ENCODE data around the gene DNAH2.

Gene DNAH2

DNA sequence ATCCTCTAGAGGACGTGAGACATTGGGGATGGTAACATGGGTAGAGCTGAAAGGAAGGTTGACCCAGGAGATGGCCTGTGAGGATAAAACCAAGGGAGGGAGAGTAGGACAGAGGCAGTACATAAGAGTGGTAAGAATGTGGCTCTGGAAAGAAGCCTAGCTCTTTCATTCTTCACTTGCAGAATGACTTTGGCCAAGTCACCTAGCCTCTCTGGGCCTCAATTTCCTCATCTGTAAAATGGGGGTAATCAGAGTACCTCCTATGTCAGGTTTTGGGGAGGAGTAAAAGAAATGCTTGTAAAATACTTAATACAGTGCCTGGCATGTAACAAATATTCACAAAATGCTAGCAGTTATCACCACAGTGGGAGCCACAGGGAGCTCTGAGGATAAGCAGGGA, 123.3 kb downstream of the DNAH2 start:
- no peak for DNase-seq

DNA sequence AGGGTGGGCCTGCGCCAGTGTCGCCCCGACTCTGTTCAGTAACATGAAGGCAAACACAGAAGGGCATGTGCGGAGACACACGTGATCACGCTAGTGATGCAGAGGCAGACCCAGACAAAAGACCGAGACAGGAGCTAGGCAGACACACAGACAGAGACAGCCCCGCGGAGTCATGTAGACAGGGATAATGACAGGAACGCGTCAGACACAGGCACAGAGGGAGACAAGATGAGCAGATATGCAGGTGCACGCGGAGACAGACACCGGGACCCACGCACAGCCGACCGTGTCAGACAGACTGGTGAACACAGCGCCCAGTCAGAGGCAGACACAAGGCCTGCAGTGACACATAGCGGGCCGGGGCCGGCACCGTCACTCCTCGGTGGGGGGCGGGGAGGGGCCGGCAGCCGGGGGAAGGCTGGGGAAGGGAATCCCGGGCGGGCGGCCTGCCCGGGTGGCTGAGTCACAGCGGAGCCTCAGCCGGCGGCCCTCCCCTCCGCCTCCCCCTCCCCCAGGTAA, 123.9 kb downstream of the DNAH2 start:
- DNase-seq, result peak; percentile 29

DNA sequence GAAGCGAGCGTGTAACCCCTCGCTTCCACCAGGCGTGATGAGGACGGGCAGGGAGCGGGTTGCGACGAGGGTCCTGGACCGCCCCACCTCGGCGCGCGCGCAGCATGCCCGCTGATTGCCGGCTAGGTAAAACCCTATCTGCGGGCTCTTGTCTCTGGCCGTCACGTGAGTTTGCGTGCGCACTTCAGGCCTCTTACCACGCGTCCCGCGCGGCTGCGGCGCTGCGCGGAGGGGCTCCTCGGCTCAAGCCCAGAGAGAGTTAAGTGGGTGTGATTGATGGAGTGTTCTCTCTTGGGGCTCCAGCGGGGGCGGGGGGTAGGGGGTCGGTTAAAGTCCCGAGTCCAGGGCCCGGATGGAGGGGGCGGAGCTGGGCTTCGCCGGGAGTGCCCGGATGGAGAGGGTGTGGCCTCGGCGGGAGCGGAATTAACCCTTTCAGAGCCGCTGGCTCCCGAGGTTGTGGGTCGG, 124.4 kb downstream of the DNAH2 start:
- peak; percentile 49 for DNase-seq

DNA sequence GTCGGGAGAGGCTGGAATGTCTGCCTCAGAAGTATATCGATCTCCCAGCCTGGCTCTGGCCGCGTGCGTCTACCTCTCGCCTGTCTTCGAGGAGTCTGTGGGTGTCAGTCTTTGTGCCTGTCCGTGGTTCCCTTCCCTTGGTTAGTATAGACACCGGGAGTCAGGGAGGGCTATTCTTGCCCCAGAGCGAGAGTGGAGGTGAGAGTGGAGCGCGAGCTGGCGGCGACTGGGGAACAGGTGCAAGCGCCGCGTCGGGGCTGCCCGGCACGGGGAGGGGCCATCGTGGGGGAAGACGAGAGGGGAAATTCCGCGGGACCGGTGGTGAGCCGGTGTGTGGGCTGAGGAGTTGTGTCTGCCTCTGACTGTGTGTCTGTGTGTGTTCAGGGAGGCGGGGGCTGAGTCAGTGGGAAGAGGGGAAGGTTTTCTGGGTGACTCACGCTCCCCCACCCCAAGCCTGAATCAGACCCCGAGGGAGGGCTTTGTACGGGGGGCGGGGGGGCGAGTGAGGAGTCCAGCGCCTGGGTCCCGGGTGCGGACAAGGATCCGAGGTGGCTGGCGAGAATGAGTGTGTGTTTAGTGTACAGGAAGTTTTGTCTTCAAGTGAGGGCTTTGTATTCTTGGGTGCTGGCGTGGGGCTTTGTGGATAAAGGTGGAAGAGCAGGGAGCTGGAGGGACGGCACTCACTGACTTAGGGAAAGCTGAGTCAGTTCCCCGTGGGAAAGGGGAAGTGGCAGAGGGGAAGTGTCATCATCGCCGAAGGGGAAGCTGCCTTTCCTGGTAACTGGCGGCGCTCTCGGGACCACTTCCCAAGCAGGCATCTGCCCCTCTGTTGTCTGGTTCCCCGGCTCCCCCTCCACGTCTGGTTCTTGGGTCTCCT, 125.1 kb downstream of the DNAH2 start:
- peak; percentile 42 for DNase-seq

- DNase-seq, result no peak
These were observed 125.7 kb downstream of the DNAH2 start for GRCh38 chr17:7843257-7843535.

GRCh38 chr17:7843536-7844291, 126.2 kb downstream of the DNAH2 start:
- DNase-seq, result peak; percentile 47

GRCh38 chr17:7844292-7845154, 127.0 kb downstream of the DNAH2 start:
- peak; percentile 69 for DNase-seq

DNA sequence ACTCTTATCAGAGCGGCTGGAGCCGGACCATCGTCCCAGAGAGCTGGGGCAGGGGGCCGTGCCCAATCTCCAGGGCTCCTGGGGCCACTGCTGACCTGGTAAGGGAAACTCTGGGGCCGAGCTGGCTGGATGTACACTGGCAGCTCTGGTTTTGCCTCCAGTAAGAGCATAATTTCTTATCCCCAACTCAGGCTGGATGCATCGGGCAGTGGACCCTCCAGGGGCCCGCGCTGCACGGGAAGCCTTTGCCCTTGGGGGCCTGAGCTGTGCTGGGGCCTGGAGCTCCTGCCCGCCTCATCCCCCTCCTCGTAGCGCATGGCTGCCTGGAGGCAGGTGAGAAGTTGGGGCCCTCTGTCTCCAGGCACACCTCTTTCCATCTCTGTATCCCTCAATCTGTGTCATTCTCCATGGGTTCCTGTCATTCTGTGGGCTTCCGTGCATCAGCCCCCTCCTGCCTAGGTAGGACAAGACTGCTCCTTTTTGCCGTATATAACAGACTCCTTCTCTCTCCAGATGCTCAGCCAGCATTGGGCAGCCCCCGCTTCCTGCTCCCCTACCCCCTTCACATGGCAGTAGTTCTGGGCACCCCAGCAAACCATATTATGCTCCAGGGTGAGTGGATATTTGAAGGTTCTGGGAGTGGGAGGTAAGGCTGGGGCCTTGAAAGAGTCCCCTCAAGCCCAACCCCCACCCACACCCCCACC, 128.0 kb downstream of the DNAH2 start:
- DNase-seq, result no peak

DNA sequence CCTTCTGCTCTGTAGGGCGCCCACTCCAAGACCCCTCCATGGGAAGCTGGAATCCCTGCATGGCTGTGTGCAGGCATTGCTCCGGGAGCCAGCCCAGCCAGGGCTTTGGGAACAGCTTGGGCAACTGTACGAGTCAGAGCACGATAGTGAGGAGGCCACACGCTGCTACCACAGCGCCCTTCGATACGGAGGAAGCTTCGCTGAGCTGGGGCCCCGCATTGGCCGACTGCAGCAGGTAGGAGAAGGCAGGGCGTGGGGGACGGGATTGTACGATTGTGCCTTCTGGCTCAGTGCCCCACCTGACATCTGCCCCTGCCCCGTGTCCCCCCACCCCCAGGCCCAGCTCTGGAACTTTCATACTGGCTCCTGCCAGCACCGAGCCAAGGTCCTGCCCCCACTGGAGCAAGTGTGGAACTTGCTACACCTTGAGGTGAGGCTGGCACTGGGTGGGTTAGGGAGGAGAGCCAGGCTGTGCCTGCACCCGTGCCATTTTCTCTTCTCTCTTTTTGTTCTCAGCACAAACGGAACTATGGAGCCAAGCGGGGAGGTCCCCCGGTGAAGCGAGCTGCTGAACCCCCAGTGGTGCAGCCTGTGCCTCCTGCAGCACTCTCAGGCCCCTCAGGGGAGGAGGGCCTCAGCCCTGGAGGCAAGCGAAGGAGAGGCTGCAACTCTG, 128.7 kb downstream of the DNAH2 start:
- no peak for DNase-seq

DNA sequence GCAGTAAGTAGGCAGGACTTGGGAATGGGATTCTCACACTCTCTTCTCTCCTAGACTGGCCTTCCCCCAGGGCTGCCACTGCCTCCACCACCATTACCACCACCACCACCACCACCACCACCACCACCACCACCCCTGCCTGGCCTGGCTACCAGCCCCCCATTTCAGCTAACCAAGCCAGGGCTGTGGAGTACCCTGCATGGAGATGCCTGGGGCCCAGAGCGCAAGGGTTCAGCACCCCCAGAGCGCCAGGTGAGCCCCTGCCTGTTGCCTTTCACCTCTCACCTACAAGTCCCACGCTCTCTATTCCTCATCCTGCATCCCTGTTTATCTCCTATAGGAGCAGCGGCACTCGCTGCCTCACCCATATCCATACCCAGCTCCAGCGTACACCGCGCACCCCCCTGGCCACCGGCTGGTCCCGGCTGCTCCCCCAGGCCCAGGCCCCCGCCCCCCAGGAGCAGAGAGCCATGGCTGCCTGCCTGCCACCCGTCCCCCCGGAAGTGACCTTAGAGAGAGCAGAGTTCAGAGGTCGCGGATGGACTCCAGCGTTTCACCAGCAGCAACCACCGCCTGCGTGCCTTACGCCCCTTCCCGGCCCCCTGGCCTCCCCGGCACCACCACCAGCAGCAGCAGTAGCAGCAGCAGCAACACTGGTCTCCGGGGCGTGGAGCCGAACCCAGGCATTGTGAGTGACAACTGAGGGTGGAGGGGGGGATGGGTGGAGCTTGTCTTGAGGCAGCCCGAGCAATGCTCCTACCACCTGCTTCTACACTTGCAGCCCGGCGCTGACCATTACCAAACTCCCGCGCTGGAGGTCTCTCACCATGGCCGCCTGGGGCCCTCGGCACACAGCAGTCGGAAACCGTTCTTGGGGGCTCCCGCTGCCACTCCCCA, 129.5 kb downstream of the DNAH2 start:
- DNase-seq, result no peak

GRCh38 chr17:7848131-7848579, 130.6 kb downstream of the DNAH2 start:
- DNase-seq, result no peak

GRCh38 chr17:7848739-7849129, 131.2 kb downstream of the DNAH2 start:
- no peak for DNase-seq

- no peak for DNase-seq
These were observed 131.7 kb downstream of the DNAH2 start for GRCh38 chr17:7849130-7849750.

DNA sequence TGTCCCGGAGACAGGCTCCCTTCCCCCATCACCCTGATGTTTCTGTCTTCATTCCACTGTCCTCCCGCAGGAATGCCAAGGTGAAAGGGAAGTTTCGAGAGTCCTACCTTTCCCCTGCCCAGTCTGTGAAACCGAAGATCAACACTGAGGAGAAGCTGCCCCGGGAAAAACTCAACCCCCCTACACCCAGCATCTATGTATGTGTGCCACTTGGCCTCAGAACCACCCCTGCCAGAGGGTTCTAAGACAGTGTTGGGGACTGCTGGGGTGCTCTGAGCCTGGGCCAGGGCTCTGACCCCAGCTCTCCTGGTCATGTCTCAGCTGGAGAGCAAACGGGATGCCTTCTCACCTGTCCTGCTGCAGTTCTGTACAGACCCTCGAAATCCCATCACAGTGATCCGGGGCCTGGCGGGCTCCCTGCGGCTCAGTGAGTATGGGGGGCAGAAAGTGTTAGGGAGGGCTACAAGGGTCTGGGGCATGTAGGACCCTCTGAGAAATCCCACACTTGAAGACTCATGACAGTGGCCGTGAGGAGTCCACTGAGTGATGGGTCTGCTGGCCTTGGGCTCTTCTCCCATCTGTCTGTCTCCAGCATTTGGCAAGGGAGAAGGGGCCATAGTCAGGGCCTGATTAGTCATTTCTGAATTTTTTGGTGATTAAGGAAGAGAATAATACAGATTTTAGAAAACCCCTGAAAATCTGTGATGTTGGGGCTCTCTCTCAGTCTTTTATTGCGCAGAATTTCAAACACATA, 132.4 kb downstream of the DNAH2 start:
- DNase-seq, result no peak

- DNase-seq, result no peak
These were observed 133.3 kb downstream of the DNAH2 start for GRCh38 chr17:7850701-7851437.

GRCh38 chr17:7851438-7852261, 134.1 kb downstream of the DNAH2 start:
- DNase-seq, result peak; percentile 76

DNA sequence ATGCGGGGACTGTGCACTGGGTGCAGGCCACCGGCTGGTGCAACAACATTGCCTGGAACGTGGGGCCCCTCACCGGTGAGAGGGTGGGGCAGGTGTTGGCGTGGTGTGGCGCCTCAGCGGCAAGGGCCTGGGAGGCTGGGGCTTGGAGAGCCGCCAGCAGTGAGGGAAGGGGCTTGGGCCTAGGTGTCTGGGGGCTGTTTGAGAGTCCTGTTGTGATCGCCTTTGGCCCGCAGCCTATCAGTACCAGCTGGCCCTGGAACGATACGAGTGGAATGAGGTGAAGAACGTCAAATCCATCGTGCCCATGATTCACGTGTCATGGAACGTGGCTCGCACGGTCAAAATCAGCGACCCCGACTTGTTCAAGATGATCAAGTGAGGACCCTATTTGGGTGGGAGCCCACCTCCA, 134.7 kb downstream of the DNAH2 start:
- DNase-seq, result no peak

Measured in NCI-H526 treated with DMSO at 0.1 percent for 48 hours (cell line).